Mesothelial cell of epicardium (in vitro differentiated cells): ENCODE data around the gene LRP5. TPM values are rescaled to one million over a fixed set of nuclear protein-coding genes. Genes with fewer than 3 reads are reported as not detected.

ENCODE experiments used
- DNase-seq, 2 experiments: peaks; one replicate each; pipeline ENCODE4 v3.0.0; 2021; ENCODE audit warnings: low spot score in 2 of 2; ENCODE audit not compliant: unreplicated experiment in 2 of 2
- H3K27ac Mint-ChIP-seq: 2 replicates; pipeline ENCODE4 v1.8.0; 2021; ENCODE audit warnings: mixed read lengths
- H3K27me3 Mint-ChIP-seq: 2 replicates; pipeline ENCODE4 v1.8.0; 2021; ENCODE audit warnings: low read depth, mixed read lengths
- H3K36me3 Mint-ChIP-seq: 2 replicates; pipeline ENCODE4 v1.8.0; 2021; ENCODE audit warnings: mixed read lengths
- H3K4me1 Mint-ChIP-seq: 2 replicates; pipeline ENCODE4 v1.8.0; 2021; ENCODE audit warnings: mixed read lengths
- H3K4me3 Mint-ChIP-seq: 2 replicates; pipeline ENCODE4 v1.8.0; 2021; ENCODE audit warnings: mild to moderate bottlenecking, moderate library complexity, mixed read lengths
- H3K9me3 Mint-ChIP-seq: 2 replicates; pipeline ENCODE4 v1.8.0; 2021; ENCODE audit warnings: mixed read lengths
- total RNA-seq: library from RNA; stranded (reverse); gene quantifications from 3 replicates; pipeline ENCODE4 v1.2.1, GENCODE V29; 2021
- TF ChIP-seq, protein P1 (sequence below): fragments of 200-600 bp; sonication (generic); IDR thresholded peaks from one replicate; pipeline ENCODE4 v1.5.0; 2021; ENCODE audit warnings: antibody characterized with exemption; ENCODE audit not compliant: unreplicated experiment

LRP5 gene
- total RNA-seq, 1 donor from 2014 or later: 72.5 TPM

DNA sequence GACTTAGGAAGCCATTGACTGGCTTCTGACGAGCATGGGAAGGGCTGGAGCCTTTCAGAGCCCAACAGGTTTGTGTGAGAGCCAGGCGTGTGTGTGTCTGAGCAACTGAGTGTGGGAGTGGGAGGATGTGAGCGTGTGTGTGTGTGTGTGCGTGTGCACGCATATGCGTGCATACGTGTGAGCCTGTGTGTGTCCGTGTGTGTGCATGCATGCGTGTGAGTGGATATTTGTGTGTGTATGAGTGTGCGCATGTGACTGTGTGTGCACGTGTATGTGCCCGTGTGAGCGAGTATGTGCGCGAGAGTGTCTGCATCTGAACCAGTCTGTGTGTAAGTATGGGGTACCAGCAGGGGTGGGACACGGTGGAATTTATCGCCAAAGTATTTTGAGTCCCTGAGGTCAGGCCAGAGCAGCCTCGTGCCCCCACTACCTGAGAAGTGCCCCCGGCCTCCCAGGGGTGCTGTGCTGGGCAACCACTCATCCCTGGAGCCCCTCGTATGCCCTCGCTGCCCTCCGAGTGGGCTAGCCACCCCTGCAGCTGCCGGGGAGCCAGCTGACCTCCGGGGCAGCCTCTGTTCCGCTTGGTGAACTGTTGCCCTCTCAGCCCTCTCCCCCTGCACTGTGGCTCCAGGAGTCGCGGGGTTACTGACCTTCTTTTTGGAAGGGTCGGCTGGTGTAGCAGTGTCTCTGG is 38.5 kb downstream of the LRP5 start:
- peaks cover 28% of the 10 kb centered on the region for H3K36me3 Mint-ChIP-seq
- H3K4me1 Mint-ChIP-seq: peaks cover 12% of the 10 kb centered on the region
- no peaks in the 10 kb centered on the region for H3K27me3 Mint-ChIP-seq
- TF ChIP-seq, protein P1, sequence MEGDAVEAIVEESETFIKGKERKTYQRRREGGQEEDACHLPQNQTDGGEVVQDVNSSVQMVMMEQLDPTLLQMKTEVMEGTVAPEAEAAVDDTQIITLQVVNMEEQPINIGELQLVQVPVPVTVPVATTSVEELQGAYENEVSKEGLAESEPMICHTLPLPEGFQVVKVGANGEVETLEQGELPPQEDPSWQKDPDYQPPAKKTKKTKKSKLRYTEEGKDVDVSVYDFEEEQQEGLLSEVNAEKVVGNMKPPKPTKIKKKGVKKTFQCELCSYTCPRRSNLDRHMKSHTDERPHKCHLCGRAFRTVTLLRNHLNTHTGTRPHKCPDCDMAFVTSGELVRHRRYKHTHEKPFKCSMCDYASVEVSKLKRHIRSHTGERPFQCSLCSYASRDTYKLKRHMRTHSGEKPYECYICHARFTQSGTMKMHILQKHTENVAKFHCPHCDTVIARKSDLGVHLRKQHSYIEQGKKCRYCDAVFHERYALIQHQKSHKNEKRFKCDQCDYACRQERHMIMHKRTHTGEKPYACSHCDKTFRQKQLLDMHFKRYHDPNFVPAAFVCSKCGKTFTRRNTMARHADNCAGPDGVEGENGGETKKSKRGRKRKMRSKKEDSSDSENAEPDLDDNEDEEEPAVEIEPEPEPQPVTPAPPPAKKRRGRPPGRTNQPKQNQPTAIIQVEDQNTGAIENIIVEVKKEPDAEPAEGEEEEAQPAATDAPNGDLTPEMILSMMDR: no peak
- no peak overlapping the region for H3K27ac Mint-ChIP-seq
- H3K9me3 Mint-ChIP-seq: peaks cover 3% of the 10 kb centered on the region
- no peak for DNase-seq
- no peak overlapping the region for H3K4me3 Mint-ChIP-seq

DNA sequence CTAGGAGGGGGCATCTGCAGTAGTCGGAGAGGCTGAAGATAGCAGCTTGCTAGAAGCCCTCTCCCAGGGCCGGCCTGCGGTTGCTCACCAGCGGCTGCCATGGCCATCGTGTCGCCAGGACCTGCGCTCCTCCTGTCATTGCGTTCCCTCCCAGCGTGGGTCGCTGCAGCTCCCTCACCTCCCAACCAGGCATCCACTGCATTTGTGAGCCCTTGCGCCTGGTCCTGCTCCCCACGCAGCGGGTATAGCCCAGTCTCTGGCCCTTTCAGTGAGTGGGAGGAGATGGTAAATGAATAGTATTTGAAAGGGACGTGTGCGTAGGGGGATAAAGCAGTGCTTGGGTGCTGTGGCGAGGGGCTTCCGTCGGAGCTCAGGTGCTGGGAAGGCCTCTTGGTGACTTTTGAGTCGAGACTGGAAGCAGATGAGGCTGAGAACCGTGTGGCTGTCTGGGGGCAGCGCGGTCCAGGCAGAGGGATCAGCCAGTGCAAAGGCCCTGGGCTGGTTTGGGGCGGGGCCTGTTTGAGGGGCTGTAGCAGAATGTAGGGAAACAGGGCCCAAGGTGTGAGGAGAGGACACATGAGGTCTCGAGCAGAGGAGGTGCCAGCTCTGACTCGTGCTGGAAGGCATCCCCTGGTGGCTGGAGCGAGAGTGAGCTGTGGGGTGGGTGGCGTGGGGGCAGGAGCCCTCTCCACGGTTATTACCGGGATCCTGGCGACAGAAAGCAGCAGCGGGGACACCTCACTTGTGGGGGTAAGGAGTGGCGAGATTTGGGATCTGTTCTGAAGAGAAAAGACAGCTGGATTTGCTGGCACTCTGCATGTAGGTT is 39.3 kb downstream of the LRP5 start:
- Mint-ChIP-seq H3K27me3 (no peaks in the 10 kb centered on the region), H3K4me1 (peaks cover 7% of the 10 kb centered on the region), H3K4me3 (no peak overlapping the region), H3K9me3 (no peaks in the 10 kb centered on the region), H3K36me3 (peaks cover 25% of the 10 kb centered on the region), H3K27ac (no peak overlapping the region)
- TF ChIP-seq, protein P1: no peak
- no peak for DNase-seq

DNA sequence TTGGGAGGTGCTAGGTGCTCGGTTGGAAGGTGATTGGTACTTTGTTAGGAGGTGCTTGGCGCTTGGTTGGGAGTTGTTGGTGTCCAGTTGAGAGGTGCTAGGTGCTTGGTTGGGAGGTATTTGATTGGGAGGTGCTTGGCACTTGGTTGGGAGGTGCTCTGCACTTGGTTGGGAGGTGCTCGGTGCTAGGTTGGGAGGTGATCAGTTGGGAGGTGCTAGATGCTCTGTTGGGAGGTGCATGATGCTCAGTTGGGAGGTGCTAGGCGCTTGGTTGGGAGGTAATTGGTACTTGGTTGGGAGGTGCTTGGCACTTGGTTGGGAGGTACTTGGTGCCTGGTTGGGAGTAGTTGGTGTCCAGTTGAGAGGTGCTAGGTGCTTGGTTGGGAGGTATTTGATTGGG is 40.2 kb downstream of the LRP5 start:
- Mint-ChIP-seq H3K4me3 (no peak overlapping the region), H3K27ac (peak overlapping the region; percentile 73), H3K36me3 (peaks cover 29% of the 10 kb centered on the region), H3K9me3 (no peaks in the 10 kb centered on the region), H3K27me3 (no peaks in the 10 kb centered on the region), H3K4me1 (peaks cover 3% of the 10 kb centered on the region)
- DNase-seq: no peak
- TF ChIP-seq, protein P1: no peak

DNA sequence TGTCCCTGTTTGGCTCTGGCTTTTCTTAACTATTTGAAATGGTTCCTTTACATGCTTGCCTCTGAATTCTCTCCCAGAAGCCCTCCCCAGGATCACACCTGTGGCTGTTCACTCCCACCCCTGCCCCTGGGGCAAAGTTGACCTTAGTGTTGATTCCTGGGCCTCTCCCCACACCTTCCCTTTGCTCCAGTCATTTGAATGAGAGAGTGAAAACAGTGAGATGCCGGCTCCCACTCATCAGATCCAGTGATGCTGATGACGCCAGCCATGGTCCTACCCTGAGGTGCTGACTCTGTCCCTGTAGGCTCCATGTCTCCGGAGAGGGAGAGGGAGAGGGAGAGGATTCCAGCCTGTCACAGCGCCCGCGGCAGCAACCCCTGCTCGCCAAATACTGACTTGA is 40.7 kb downstream of the LRP5 start:
- TF ChIP-seq, protein P1: no peak
- Mint-ChIP-seq H3K4me1 (peaks cover 3% of the 10 kb centered on the region), H3K27ac (peak overlapping the region; percentile 73), H3K9me3 (no peaks in the 10 kb centered on the region), H3K27me3 (no peaks in the 10 kb centered on the region), H3K4me3 (no peak overlapping the region), H3K36me3 (peaks cover 31% of the 10 kb centered on the region)
- DNase-seq: no peak

DNA sequence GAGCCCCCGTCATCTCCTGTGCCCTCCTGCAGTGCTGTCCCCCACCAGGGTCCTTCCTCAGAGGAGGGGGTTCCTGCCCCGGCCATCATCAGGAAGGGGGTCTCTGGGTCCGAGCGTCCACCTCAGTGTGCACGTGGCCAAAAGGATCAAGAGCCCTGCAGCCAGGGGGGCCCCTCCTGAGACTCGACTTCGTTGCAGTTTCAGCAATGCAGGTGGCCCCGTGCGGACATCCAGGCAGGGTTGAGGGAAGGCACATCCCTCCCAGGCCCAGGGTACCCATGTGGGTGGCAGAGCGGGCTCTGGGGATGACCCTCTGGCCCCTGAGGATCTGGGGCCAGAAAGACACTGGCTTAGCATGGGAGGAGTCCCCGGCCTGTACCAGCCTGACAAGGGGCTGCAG is 41.3 kb downstream of the LRP5 start:
- DNase-seq: no peak
- Mint-ChIP-seq H3K4me3 (no peak overlapping the region), H3K4me1 (peaks cover 3% of the 10 kb centered on the region), H3K36me3 (peaks cover 35% of the 10 kb centered on the region), H3K27ac (peak overlapping the region; percentile 90), H3K27me3 (no peaks in the 10 kb centered on the region), H3K9me3 (no peaks in the 10 kb centered on the region)
- TF ChIP-seq, protein P1: no peak
